Measurements from ENCODE around the gene CDK5RAP2.

- TF ChIP-seq, protein P1, sequence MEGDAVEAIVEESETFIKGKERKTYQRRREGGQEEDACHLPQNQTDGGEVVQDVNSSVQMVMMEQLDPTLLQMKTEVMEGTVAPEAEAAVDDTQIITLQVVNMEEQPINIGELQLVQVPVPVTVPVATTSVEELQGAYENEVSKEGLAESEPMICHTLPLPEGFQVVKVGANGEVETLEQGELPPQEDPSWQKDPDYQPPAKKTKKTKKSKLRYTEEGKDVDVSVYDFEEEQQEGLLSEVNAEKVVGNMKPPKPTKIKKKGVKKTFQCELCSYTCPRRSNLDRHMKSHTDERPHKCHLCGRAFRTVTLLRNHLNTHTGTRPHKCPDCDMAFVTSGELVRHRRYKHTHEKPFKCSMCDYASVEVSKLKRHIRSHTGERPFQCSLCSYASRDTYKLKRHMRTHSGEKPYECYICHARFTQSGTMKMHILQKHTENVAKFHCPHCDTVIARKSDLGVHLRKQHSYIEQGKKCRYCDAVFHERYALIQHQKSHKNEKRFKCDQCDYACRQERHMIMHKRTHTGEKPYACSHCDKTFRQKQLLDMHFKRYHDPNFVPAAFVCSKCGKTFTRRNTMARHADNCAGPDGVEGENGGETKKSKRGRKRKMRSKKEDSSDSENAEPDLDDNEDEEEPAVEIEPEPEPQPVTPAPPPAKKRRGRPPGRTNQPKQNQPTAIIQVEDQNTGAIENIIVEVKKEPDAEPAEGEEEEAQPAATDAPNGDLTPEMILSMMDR (IDR thresholded peaks at IDR 0.05 in 4 of 5, conservative IDR thresholded peaks at IDR 0.05 in 1 of 5) = no peak
- no peak for TF ChIP-seq POLR2A (IDR thresholded peaks at IDR 0.05)
Observed at GRCh38 chr9:120396931-120397330, 183.0 kb downstream of the CDK5RAP2 start.
